NCI-H526 treated with DMSO at 0.1 percent for 48 hours (cell line): ENCODE data around the gene SPPL3.
A peak's percentile ranks its signal among the peaks of the same experiment; 100 is the strongest.
"Not testable (repeated sequence)": the region's sequence is repeated elsewhere in the genome, so short reads cannot be mapped to it uniquely, and the experiment has no call there.

ENCODE experiments used
- DNase-seq: peaks from one replicate; lab custom pipeline; 2025; lab: John Stamatoyannopoulos, UW

SPPL3 gene

GRCh38 chr12:120741476-120742421, 162.4 kb downstream of the SPPL3 start:
- no peak for DNase-seq

- DNase-seq: no peak
These were observed 163.3 kb downstream of the SPPL3 start for GRCh38 chr12:120740871-120741270.

- no peak for DNase-seq
These were observed 164.1 kb downstream of the SPPL3 start for GRCh38 chr12:120739821-120740613.

GRCh38 chr12:120739031-120739762, 165.0 kb downstream of the SPPL3 start:
- no peak for DNase-seq

GRCh38 chr12:120738252-120739030, 165.7 kb downstream of the SPPL3 start:
- no peak for DNase-seq

GRCh38 chr12:120737557-120738251, 166.5 kb downstream of the SPPL3 start:
- no peak for DNase-seq

- no peak for DNase-seq
These were observed 167.5 kb downstream of the SPPL3 start for GRCh38 chr12:120736404-120737331.

- no peak for DNase-seq
These were observed 169.0 kb downstream of the SPPL3 start for GRCh38 chr12:120735181-120735580.

- DNase-seq: no peak
These were observed 169.9 kb downstream of the SPPL3 start for GRCh38 chr12:120734210-120734609.

GRCh38 chr12:120733574-120733973, 170.6 kb downstream of the SPPL3 start:
- DNase-seq: no peak

- DNase-seq: not testable (repeated sequence)
These were observed 172.0 kb downstream of the SPPL3 start for GRCh38 chr12:120732198-120732597.

GRCh38 chr12:120726961-120727360, 177.2 kb downstream of the SPPL3 start:
- no peak for DNase-seq

GRCh38 chr12:120726510-120726793, 177.7 kb downstream of the SPPL3 start:
- no peak for DNase-seq

GRCh38 chr12:120725659-120726509, 178.3 kb downstream of the SPPL3 start, which contains the start of gene ACADS:
Gene ACADS, plus strand, starts transcription at chr12:120725826. Its CDS starts 60 bp downstream, at chr12:120725886.
- DNase-seq: peak; percentile 70

GRCh38 chr12:120725151-120725658, 179.0 kb downstream of the SPPL3 start:
- peak; percentile 51 for DNase-seq

GRCh38 chr12:120724720-120725119, 179.4 kb downstream of the SPPL3 start:
- no peak for DNase-seq

- no peak for DNase-seq
These were observed 181.4 kb downstream of the SPPL3 start for GRCh38 chr12:120722784-120723183.

- peak; percentile 99 for DNase-seq
These were observed 182.3 kb downstream of the SPPL3 start for GRCh38 chr12:120721866-120722265.
